Measurements from ENCODE around the gene SEMG2. TPM values are rescaled to one million over a fixed set of nuclear protein-coding genes. Genes with fewer than 3 reads are reported as not detected.

Gene SEMG2
- total RNA-seq, 1 experiment from 2014 or later = not detected

Other genes with a start within 250 kb of the SEMG2 start
- not detected in 2 replicates for gene KCNS1, start 120.2 kb upstream of the SEMG2 start, total RNA-seq (2014; rRNA removed; shearing (Covaris generic))
- not detected in 2 replicates for gene WFDC5, start 106.2 kb upstream of the SEMG2 start, total RNA-seq (2014; rRNA removed; shearing (Covaris generic))
- not detected in 2 replicates for gene WFDC12, start 96.9 kb upstream of the SEMG2 start, total RNA-seq (2014; rRNA removed; shearing (Covaris generic))
- not detected in 2 replicates for gene PI3, start 46.5 kb upstream of the SEMG2 start, total RNA-seq (2014; rRNA removed; shearing (Covaris generic))
- gene SEMG1, start 14.3 kb upstream of the SEMG2 start, total RNA-seq (2014; rRNA removed; shearing (Covaris generic)) = not detected in 2 replicates
- gene SLPI, start 33.2 kb downstream of the SEMG2 start, total RNA-seq (2014; rRNA removed; shearing (Covaris generic)) = not detected in 2 replicates
- gene RBPJL, start 85.5 kb downstream of the SEMG2 start, total RNA-seq (2014; rRNA removed; shearing (Covaris generic)) = not detected in 2 replicates
- not detected in 2 replicates for gene MATN4, start 86.9 kb downstream of the SEMG2 start, total RNA-seq (2014; rRNA removed; shearing (Covaris generic))
- 136 and 143 TPM in 2 replicates for gene SDC4, start 127.1 kb downstream of the SEMG2 start, total RNA-seq (2014; rRNA removed; shearing (Covaris generic))
- 12.5 and 13.3 TPM in 2 replicates for gene SYS1, start 141.8 kb downstream of the SEMG2 start, total RNA-seq (2014; rRNA removed; shearing (Covaris generic))
- not detected in 2 replicates for gene TP53TG5, start 157.0 kb downstream of the SEMG2 start, total RNA-seq (2014; rRNA removed; shearing (Covaris generic))
- gene DBNDD2, start 186.9 kb downstream of the SEMG2 start, total RNA-seq (2014; rRNA removed; shearing (Covaris generic)) = 5.8 and 7.3 TPM in 2 replicates
- 51.3 and 58.7 TPM in 2 replicates for gene PIGT, start 194.8 kb downstream of the SEMG2 start, total RNA-seq (2014; rRNA removed; shearing (Covaris generic))
- not detected in 2 replicates for gene WFDC2, start 248.4 kb downstream of the SEMG2 start, total RNA-seq (2014; rRNA removed; shearing (Covaris generic))